ENCODE data around the gene TNKS2.

Gene TNKS2

GRCh38 chr10:91908337-91909116 is 110.3 kb downstream of the TNKS2 start:
- no peak for TF ChIP-seq CTCF (IDR thresholded peaks at IDR 0.05)
- peak; percentile 84 for DNase-seq (ENCODE audit: low spot score)
- peak overlapping the region; percentile 73 for H3K4me3 ChIP-seq
- H3K27ac ChIP-seq, result peak overlapping the region; percentile 58 to 79

- H3K4me3 ChIP-seq, result peak within 1 kb of the TSS; percentile 73
- DNase-seq (ENCODE audit: low spot score), result no peak
- peak within 1 kb of the TSS; percentile 58 to 79 for H3K27ac ChIP-seq
- no peak for TF ChIP-seq CTCF (IDR thresholded peaks at IDR 0.05)
These were observed 111.0 kb downstream of the TNKS2 start, which contains the start of gene FGFBP3 for GRCh38 chr10:91909117-91909677. FGFBP3 (minus strand) TSS chr10:91909486; CDS start chr10:91908969, 517 bp downstream.

GRCh38 chr10:91910467-91910866 is 112.2 kb downstream of the TNKS2 start:
- no peak for DNase-seq (ENCODE audit: low spot score)

More at GRCh38 chr10:91910467-91910866, 112.2 kb downstream of the TNKS2 start:
- TF ChIP-seq CTCF (IDR thresholded peaks at IDR 0.05), result no peak
- Histone ChIP-seq H3K4me3 (no peak overlapping the region), H3K27ac (no peak overlapping the region)
